ENCODE data around the gene GNAT3.

GNAT3 gene

GRCh38 chr7:80468931-80469714, 42.7 kb downstream of the GNAT3 start:
- Histone ChIP-seq H3K4me3 (no peak overlapping the region), H3K27ac (no peak overlapping the region)

GRCh38 chr7:80467069-80467468, 44.8 kb downstream of the GNAT3 start:
- H3K27ac ChIP-seq, result no peak overlapping the region

DNA sequence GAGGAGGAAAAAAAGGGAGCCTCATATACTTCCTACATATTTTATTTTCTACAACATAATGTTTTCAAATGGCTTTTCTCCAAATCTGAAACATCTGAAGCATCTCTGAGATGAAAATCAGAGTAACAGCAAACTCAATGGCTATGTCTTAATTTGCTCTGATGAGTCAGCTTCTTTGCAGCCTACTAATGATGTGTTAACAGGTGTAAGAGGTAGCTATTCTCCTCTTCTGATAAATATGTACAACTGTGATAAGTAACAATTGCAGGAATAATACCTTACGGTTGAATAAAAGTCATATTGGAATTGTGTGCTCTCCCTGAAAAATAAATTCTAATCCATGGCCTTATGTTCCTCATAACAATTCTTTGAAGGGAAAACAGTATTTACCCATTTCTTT, 45.2 kb downstream of the GNAT3 start:
- no peak overlapping the region for H3K27ac ChIP-seq
- H3K4me3 ChIP-seq, result no peak overlapping the region

More at GRCh38 chr7:80467069-80467468, 44.8 kb downstream of the GNAT3 start:
- H3K4me3 ChIP-seq, result no peak overlapping the region

DNA sequence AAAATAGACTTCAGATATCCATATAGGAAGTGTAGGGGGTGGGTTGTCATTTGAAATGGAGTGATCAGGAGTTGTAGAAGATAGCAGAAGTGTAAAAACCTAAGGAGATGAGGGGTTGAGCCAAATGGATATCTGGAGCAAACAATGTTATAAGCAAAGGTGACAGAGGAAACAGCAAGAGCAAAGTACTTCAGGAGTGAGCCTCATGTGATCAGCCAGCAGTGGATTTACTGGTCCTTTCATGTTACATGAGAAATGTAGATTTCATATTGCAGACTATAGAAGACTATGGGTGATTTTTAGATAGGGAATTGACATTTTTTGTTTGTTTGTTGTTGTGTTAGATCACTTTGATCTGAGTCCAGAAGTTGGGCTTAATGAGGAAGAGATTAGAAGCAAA, 47.7 kb downstream of the GNAT3 start:
- no peak overlapping the region for H3K4me3 ChIP-seq
- no peak overlapping the region for H3K27ac ChIP-seq

DNA sequence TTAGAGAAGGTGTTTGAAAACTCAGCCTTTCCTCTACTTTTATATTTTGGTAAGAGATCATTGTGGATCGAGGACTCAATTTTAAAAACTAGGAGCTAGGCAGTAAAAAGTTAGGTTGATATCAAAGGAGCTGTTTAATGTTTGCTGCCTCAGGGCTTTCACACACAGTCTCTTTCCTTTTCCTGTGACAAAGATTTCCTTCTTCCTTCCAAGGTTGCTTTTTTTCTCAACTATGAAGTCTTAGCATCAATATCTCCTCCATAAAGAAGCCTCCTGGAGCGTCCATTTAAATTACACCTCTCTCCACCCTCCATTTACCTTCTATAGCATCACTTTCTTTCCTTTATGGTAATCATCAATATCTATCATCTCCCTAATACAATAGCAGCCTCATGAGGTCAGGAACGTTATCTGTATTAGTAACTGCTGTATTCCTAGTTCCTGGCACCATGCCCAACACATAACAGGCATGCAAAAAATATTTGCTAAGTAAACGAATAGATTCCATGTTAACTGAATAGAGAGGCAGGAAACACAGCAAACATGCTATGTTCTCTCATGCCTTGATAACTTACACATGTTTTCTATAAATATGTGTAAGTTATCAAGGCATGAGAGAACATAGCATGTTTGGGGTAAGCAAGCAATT, 48.5 kb downstream of the GNAT3 start:
- Histone ChIP-seq H3K27ac (no peak overlapping the region), H3K4me3 (no peak overlapping the region)

DNA sequence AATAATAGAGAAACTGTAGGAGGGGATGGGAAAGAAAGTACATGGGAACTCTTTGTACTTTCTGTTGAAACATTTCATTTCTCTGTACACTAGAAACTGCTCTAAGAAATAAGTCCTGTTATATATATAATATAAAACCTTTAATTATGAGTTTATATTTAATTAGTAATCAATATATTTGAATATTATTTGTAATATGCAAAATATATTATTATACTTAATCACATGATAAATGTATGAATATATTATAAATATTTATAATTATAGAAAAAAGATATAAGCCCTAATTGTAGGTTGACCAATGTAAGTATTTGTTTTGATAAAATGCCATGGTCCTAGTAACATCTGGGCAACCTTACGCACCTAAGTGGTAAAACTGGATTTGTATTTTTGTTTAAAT, 51.0 kb downstream of the GNAT3 start:
- no peak overlapping the region for H3K4me3 ChIP-seq
- H3K27ac ChIP-seq, result no peak overlapping the region

GRCh38 chr7:80459776-80460510, 51.9 kb downstream of the GNAT3 start:
- Histone ChIP-seq H3K4me3 (no peak overlapping the region), H3K27ac (no peak overlapping the region)

DNA sequence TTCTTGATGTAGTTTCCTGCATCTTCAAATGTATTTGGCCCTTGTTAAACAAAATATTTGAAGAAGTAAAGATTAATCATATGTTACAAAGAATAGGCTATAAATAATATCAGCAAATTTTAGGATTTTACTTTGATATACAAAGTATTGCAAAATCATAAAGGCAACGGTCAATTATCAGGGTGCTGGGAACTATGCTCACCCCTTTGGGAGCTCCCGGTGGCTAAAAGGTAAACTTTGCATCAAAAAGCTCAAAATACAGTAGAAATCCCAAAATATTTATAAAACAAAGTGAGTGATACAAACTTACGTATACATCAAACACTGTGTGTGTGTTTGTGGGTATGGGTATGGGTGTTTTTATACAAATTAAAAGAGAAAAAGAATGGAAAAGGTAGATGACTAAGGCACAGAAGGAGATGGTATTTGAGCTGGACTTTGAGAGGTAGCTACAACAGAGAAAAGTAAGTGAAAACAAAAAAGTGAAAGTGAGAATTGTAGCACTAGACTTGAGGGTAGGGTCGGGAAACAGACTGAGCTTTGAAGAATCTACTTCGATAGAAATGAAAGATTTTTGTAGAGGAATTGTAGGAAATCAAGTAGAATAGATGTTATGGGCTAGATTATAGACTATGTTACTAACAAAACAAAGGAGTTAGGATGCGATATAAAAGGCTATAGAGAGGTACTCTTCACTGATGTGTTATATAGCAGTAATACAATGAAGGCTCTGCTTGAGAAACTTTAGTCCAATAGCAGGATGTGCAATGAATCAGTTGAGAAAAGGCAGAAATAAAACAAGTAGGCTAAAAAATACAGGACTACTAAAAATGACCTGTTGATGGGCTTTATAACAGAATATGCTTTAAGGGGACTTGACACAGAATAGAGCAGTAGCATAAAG, 52.8 kb downstream of the GNAT3 start:
- Histone ChIP-seq H3K27ac (no peak overlapping the region), H3K4me3 (no peak overlapping the region)

GRCh38 chr7:80453699-80454340, 58.0 kb downstream of the GNAT3 start:
- no peak overlapping the region for H3K4me3 ChIP-seq
- H3K27ac ChIP-seq, result no peak overlapping the region

GRCh38 chr7:80450621-80451308, 61.1 kb downstream of the GNAT3 start:
- no peak overlapping the region for H3K27ac ChIP-seq
- no peak overlapping the region for H3K4me3 ChIP-seq

DNA sequence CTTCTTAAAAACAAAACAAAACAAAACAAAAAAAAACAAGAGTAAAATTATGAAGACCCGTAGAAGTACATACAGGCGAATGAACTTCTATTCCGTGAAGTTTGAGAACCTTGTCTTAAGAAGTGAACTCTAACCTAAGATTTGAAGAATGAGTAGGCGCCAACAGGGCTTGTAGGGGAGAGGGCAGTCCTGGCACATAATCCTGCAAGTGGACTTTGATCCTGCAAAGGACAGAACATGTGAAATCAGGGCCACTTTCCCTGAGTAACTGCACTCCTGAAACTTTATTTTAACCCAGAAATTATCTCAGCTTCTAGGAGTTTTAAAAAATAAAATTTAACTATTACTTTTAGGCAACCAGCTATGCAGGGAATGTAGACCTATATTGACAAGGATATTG, 62.0 kb downstream of the GNAT3 start:
- H3K27ac ChIP-seq, result no peak overlapping the region
- no peak overlapping the region for H3K4me3 ChIP-seq

GRCh38 chr7:80445351-80445750, 66.5 kb downstream of the GNAT3 start:
- no peak overlapping the region for H3K27ac ChIP-seq
- H3K4me3 ChIP-seq, result no peak overlapping the region

DNA sequence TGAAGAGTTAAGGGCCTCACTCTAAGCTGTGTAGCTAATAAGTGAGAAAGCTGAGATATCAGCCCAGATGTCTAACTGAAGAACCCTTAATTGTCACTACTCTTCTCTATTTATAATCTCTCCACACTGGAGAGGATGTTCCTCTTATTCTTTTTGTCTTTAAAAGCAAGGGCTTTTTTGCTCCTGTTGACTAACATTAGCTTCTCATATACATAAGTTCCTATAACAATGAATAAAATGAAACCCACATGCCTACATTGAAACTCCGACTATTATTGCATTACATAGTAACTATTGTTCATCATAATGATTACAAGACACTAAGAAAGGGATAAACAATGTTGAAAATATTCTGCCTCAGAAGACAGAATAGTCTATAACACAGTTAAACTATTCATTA, 67.1 kb downstream of the GNAT3 start:
- Histone ChIP-seq H3K4me3 (no peak overlapping the region), H3K27ac (no peak overlapping the region)

- Histone ChIP-seq H3K4me3 (no peak overlapping the region), H3K27ac (no peak overlapping the region)
These were observed 68.5 kb downstream of the GNAT3 start for GRCh38 chr7:80443325-80443724.

- H3K27ac ChIP-seq, result peak overlapping the region in 2 of 21 experiments; percentile 8 to 39
- no peak overlapping the region for H3K4me3 ChIP-seq
These were observed 71.0 kb downstream of the GNAT3 start for GRCh38 chr7:80440883-80441282.

DNA sequence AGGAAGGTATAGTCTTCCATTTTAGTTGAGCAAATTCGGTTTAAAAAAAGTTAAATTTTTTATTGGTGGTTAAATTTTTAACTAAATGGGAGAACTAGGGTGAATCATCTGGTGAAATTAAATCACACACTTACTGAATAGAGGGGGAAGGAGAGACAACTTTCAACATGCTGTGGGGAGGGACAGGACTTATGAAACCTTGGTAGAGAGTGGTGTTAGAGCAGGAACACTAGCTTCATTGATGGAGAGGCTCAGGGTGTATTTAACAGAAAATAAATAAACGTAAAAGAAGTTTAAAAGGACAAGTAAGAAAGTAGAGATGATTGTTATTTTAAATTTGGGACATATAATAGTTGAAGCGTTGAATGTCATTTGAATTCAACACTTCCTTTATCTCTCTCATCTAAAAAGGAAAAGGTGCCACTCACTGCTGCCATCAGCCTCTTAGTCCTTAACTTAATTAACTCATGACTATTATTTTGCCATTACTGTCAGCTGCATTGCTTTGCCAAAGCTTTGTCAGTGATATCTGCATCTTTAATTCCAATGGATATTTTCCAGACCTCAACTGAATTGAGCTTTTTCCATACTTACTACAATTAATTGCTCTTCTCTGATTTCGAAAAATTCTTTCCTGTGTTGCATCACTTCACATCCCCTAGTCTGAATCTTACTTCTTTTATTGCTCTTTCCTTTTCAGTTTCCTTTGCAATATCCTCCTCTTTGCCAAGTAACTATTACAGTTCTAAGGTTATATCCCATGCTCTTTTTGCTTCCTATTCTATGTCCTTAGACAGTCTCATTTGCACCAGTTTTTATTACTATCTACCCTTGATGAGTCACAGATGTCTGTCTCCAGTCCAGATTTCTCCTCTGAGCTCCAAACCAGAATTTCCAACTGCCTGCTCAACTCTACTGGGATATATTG, 71.7 kb downstream of the GNAT3 start:
- peak overlapping the region in 1 of 21 experiments; percentile 39 for H3K27ac ChIP-seq
- no peak overlapping the region for H3K4me3 ChIP-seq

DNA sequence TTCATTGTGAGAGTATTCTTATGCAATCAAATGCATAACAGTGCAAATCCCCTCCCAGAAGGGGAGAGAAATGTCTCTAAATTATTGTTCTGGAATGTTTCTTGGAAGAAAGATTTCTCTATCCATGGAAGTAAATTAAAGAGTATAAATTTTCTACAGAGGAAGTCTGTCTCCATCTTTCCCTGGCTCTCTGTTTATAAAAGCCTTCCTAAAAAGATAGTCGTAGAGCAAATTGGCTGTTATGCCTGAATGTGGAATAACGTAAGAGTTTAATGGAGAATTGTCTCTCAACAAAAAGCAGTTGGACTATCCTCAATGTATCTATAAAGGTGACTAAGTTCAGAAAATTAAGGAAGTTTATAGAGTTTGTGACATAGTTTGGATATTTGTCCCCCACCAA, 76.3 kb downstream of the GNAT3 start:
- Histone ChIP-seq H3K4me3 (no peak overlapping the region), H3K27ac (no peak overlapping the region)

GRCh38 chr7:80434047-80434446, 77.8 kb downstream of the GNAT3 start:
- Histone ChIP-seq H3K4me3 (no peak overlapping the region), H3K27ac (no peak overlapping the region)

Measured in skin epidermis (tissue), 12 donors.